ENCODE results near the gene PROM1.
A peak's percentile ranks its signal among the peaks of the same experiment; 100 is the strongest.

Gene PROM1

GRCh38 chr4:16125571-16126445 is 42.0 kb upstream of the PROM1 start:
- DNase-seq, result peak in 2 of 3 donors; percentile 66 to 74
- CTCF ChIA-PET, result interaction anchor here (0.9 to 1.0 kb wide), 3 partner anchors 11 to 139 kb away, joined by 3 read pairs; no protein-coding TSS in a partner anchor
- WGBS (ENCODE audit: insufficient coverage), result 84% methylated on average over 7 of the region's 8 CpGs
- no peaks in the 10 kb centered on the region for H3K36me3 ChIP-seq (ENCODE audit: control insufficient read depth in 4 of 4, insufficient read depth in 4 of 4, low read length in 3 of 4)
- no peak overlapping the region for H3K4me3 ChIP-seq (ENCODE audit: control insufficient read depth in 1 of 7, extremely low read depth in 1 of 7, insufficient read depth in 4 of 7, low read depth in 2 of 7, low read length in 6 of 7)
- peaks cover 20 to 43% (median 27%) of the 10 kb centered on the region in 4 experiments for H3K4me1 ChIP-seq (ENCODE audit: control extremely low read depth in 1 of 4, control insufficient read depth in 4 of 4, insufficient read depth in 4 of 4, low read length in 3 of 4)
- no peaks in the 10 kb centered on the region for H3K27me3 ChIP-seq (replicated peaks in 2 of 5; ENCODE audit: control insufficient read depth in 4 of 5, insufficient read depth in 5 of 5, low read length in 4 of 5)
- POLR2A ChIA-PET, result no interaction called here
- no peak overlapping the region for H3K27ac ChIP-seq (ENCODE audit: insufficient read depth in 1 of 2, low read depth in 1 of 2, low read length in 2 of 2, poor library complexity in 1 of 2, severe bottlenecking in 2 of 2)
- H3K9me3 ChIP-seq (ENCODE audit: control extremely low read depth in 1 of 5, control insufficient read depth in 4 of 5, insufficient read depth in 2 of 5, low read depth in 1 of 5, low read length in 4 of 5), result no peaks in the 10 kb centered on the region

- ChIA-PET CTCF (interaction anchor here (0.7 to 1.5 kb wide), 3 partner anchors 19 to 75 kb away, joined by 4 to 5 read pairs (median 5); no protein-coding TSS in a partner anchor), POLR2A (no interaction called here)
- Histone ChIP-seq H3K27ac (ENCODE audit: insufficient read depth in 1 of 2, low read depth in 1 of 2, low read length in 2 of 2, poor library complexity in 1 of 2, severe bottlenecking in 2 of 2) (no peak overlapping the region), H3K36me3 (ENCODE audit: control insufficient read depth in 4 of 4, insufficient read depth in 4 of 4, low read length in 3 of 4) (no peaks in the 10 kb centered on the region), H3K4me1 (ENCODE audit: control extremely low read depth in 1 of 4, control insufficient read depth in 4 of 4, insufficient read depth in 4 of 4, low read length in 3 of 4) (peaks cover 20 to 43% (median 27%) of the 10 kb centered on the region in 4 experiments), H3K9me3 (ENCODE audit: control extremely low read depth in 1 of 5, control insufficient read depth in 4 of 5, insufficient read depth in 2 of 5, low read depth in 1 of 5, low read length in 4 of 5) (no peaks in the 10 kb centered on the region), H3K4me3 (ENCODE audit: control insufficient read depth in 1 of 7, extremely low read depth in 1 of 7, insufficient read depth in 4 of 7, low read depth in 2 of 7, low read length in 6 of 7) (no peak overlapping the region), H3K27me3 (replicated peaks in 2 of 5; ENCODE audit: control insufficient read depth in 4 of 5, insufficient read depth in 5 of 5, low read length in 4 of 5) (no peaks in the 10 kb centered on the region)
- WGBS (ENCODE audit: insufficient coverage), result 100% methylated on average over 1 of the region's 4 CpGs
- DNase-seq, result no peak
Observed at GRCh38 chr4:16124232-16124631, 40.4 kb upstream of the PROM1 start.

- DNase-seq, result peak in 2 of 3 donors; percentile 15 to 38
- ChIA-PET POLR2A (interaction anchor here (0.8 kb wide), 1 partner anchor 12 kb away, joined by 3 read pairs; no protein-coding TSS in a partner anchor), CTCF (interaction anchor here (0.7 to 1.5 kb wide), 7 partner anchors 14 to 109 kb away, joined by 3 to 5 read pairs (median 4); no protein-coding TSS in a partner anchor)
- H3K9me3 ChIP-seq (ENCODE audit: control extremely low read depth in 1 of 5, control insufficient read depth in 4 of 5, insufficient read depth in 2 of 5, low read depth in 1 of 5, low read length in 4 of 5), result no peaks in the 10 kb centered on the region
- peak overlapping the region; percentile 41 to 65 for H3K27ac ChIP-seq (ENCODE audit: insufficient read depth in 1 of 2, low read depth in 1 of 2, low read length in 2 of 2, poor library complexity in 1 of 2, severe bottlenecking in 2 of 2)
- H3K36me3 ChIP-seq (ENCODE audit: control insufficient read depth in 4 of 4, insufficient read depth in 4 of 4, low read length in 3 of 4), result no peaks in the 10 kb centered on the region
- peaks cover 20 to 43% (median 27%) of the 10 kb centered on the region in 4 experiments for H3K4me1 ChIP-seq (ENCODE audit: control extremely low read depth in 1 of 4, control insufficient read depth in 4 of 4, insufficient read depth in 4 of 4, low read length in 3 of 4)
- H3K27me3 ChIP-seq (replicated peaks in 2 of 5; ENCODE audit: control insufficient read depth in 4 of 5, insufficient read depth in 5 of 5, low read length in 4 of 5), result no peaks in the 10 kb centered on the region
- H3K4me3 ChIP-seq (ENCODE audit: control insufficient read depth in 1 of 7, extremely low read depth in 1 of 7, insufficient read depth in 4 of 7, low read depth in 2 of 7, low read length in 6 of 7), result peak overlapping the region in 2 of 7 experiments; percentile 30 to 34
- WGBS (ENCODE audit: insufficient coverage), result 53% methylated on average over 6 of the region's 7 CpGs
Observed at GRCh38 chr4:16123356-16124084, 39.7 kb upstream of the PROM1 start.

GRCh38 chr4:16122784-16123183 is 39.0 kb upstream of the PROM1 start:
- Histone ChIP-seq H3K4me1 (ENCODE audit: control extremely low read depth in 1 of 4, control insufficient read depth in 4 of 4, insufficient read depth in 4 of 4, low read length in 3 of 4) (peaks cover 20 to 43% (median 27%) of the 10 kb centered on the region in 4 experiments), H3K36me3 (ENCODE audit: control insufficient read depth in 4 of 4, insufficient read depth in 4 of 4, low read length in 3 of 4) (no peaks in the 10 kb centered on the region), H3K9me3 (ENCODE audit: control extremely low read depth in 1 of 5, control insufficient read depth in 4 of 5, insufficient read depth in 2 of 5, low read depth in 1 of 5, low read length in 4 of 5) (no peaks in the 10 kb centered on the region), H3K27me3 (replicated peaks in 2 of 5; ENCODE audit: control insufficient read depth in 4 of 5, insufficient read depth in 5 of 5, low read length in 4 of 5) (no peaks in the 10 kb centered on the region), H3K4me3 (ENCODE audit: control insufficient read depth in 1 of 7, extremely low read depth in 1 of 7, insufficient read depth in 4 of 7, low read depth in 2 of 7, low read length in 6 of 7) (peak overlapping the region in 2 of 7 experiments; percentile 20 to 34), H3K27ac (ENCODE audit: insufficient read depth in 1 of 2, low read depth in 1 of 2, low read length in 2 of 2, poor library complexity in 1 of 2, severe bottlenecking in 2 of 2) (peak overlapping the region in 1 of 2 experiments; percentile 65)
- 7% methylated on average over 5 of the region's 5 CpGs for WGBS (ENCODE audit: insufficient coverage)
- POLR2A ChIA-PET, result interaction anchor here (0.8 kb wide), 1 partner anchor 13 kb away, joined by 3 read pairs; no protein-coding TSS in a partner anchor
- peak; percentile 38 to 79 (median 77) for DNase-seq
- CTCF ChIA-PET, result interaction anchor here (0.8 to 1.5 kb wide), 4 partner anchors 15 to 108 kb away, joined by 3 to 4 read pairs (median 3); no protein-coding TSS in a partner anchor

- peak in 1 of 3 donors; percentile 8 for DNase-seq
- 60% methylated on average over 4 of the region's 4 CpGs for whole genome bisulfite sequencing (ENCODE audit: insufficient coverage)
- Histone ChIP-seq H3K4me3 (ENCODE audit: control insufficient read depth in 1 of 7, extremely low read depth in 1 of 7, insufficient read depth in 4 of 7, low read depth in 2 of 7, low read length in 6 of 7) (peak overlapping the region in 1 of 7 experiments; percentile 34), H3K36me3 (ENCODE audit: control insufficient read depth in 4 of 4, insufficient read depth in 4 of 4, low read length in 3 of 4) (no peaks in the 10 kb centered on the region), H3K4me1 (ENCODE audit: control extremely low read depth in 1 of 4, control insufficient read depth in 4 of 4, insufficient read depth in 4 of 4, low read length in 3 of 4) (peaks cover 20 to 43% (median 27%) of the 10 kb centered on the region in 4 experiments), H3K27ac (ENCODE audit: insufficient read depth in 1 of 2, low read depth in 1 of 2, low read length in 2 of 2, poor library complexity in 1 of 2, severe bottlenecking in 2 of 2) (no peak overlapping the region), H3K27me3 (replicated peaks in 2 of 5; ENCODE audit: control insufficient read depth in 4 of 5, insufficient read depth in 5 of 5, low read length in 4 of 5) (no peaks in the 10 kb centered on the region), H3K9me3 (ENCODE audit: control extremely low read depth in 1 of 5, control insufficient read depth in 4 of 5, insufficient read depth in 2 of 5, low read depth in 1 of 5, low read length in 4 of 5) (no peaks in the 10 kb centered on the region)
- POLR2A ChIA-PET, result no interaction called here
- CTCF ChIA-PET, result interaction anchor here (0.8 to 1.5 kb wide), 3 partner anchors 15 to 108 kb away, joined by 3 read pairs; no protein-coding TSS in a partner anchor
Observed at GRCh38 chr4:16122308-16122711, 38.5 kb upstream of the PROM1 start.

- peak in 2 of 3 donors; percentile 21 to 30 for DNase-seq
- 100% methylated on average over 4 of the region's 4 CpGs for WGBS (ENCODE audit: insufficient coverage)
- ChIA-PET POLR2A (interaction anchor here (1.1 kb wide), 1 partner anchor 51 kb away, joined by 3 read pairs; no protein-coding TSS in a partner anchor), CTCF (interaction anchor here (0.9 to 1.1 kb wide), 2 partner anchors 12 to 35 kb away, joined by 3 read pairs; no protein-coding TSS in a partner anchor)
- Histone ChIP-seq H3K9me3 (ENCODE audit: control extremely low read depth in 1 of 5, control insufficient read depth in 4 of 5, insufficient read depth in 2 of 5, low read depth in 1 of 5, low read length in 4 of 5) (no peaks in the 10 kb centered on the region), H3K27ac (ENCODE audit: insufficient read depth in 1 of 2, low read depth in 1 of 2, low read length in 2 of 2, poor library complexity in 1 of 2, severe bottlenecking in 2 of 2) (no peak overlapping the region), H3K4me1 (ENCODE audit: control extremely low read depth in 1 of 4, control insufficient read depth in 4 of 4, insufficient read depth in 4 of 4, low read length in 3 of 4) (peaks cover 20 to 40% (median 25%) of the 10 kb centered on the region in 4 experiments), H3K36me3 (ENCODE audit: control insufficient read depth in 4 of 4, insufficient read depth in 4 of 4, low read length in 3 of 4) (no peaks in the 10 kb centered on the region), H3K27me3 (replicated peaks in 2 of 5; ENCODE audit: control insufficient read depth in 4 of 5, insufficient read depth in 5 of 5, low read length in 4 of 5) (no peaks in the 10 kb centered on the region), H3K4me3 (ENCODE audit: control insufficient read depth in 1 of 7, extremely low read depth in 1 of 7, insufficient read depth in 4 of 7, low read depth in 2 of 7, low read length in 6 of 7) (no peak overlapping the region)
Observed at GRCh38 chr4:16120720-16121119, 36.9 kb upstream of the PROM1 start.

Data from common myeloid progenitor, CD34-positive (primary cell).